Activated CD4-positive, alpha-beta T cell treated with anti-CD3 and anti-CD28 coated beads, Interleukin-2, amount 10 ng/mL, durations not matched to agents 7 days and 5 days (primary cell): Measurements from ENCODE around the gene NBR1. TPM values are rescaled to one million over a fixed set of nuclear protein-coding genes. Genes with fewer than 3 reads are reported as not detected.
"Not testable (repeated sequence)": the region's sequence is repeated elsewhere in the genome, so short reads cannot be mapped to it uniquely, and the experiment has no call there.

ENCODE experiments used
- CTCF ChIA-PET: fragments of 350-600 bp; sonication (Branson Sonifier 250); formaldehyde crosslinking; loops from one replicate; lab custom pipeline; 2021; ENCODE audit warnings: antibody characterized with exemption; lab: Charles Lee
- POLR2A ChIA-PET: fragments of 350-600 bp; sonication (Branson Sonifier 250); formaldehyde crosslinking; loops from one replicate; lab custom pipeline; 2021; ENCODE audit warnings: antibody characterized with exemption; lab: Charles Lee
- DNase-seq: peaks from one replicate; pipeline ENCODE4 v3.0.0-alpha.2; 2020
- H3K27ac Mint-ChIP-seq: one replicate; pipeline ENCODE4 v1.8.0; 2021; ENCODE audit warnings: mild to moderate bottlenecking, moderate library complexity, mixed read lengths
- H3K27me3 Mint-ChIP-seq: one replicate; pipeline ENCODE4 v1.8.0; 2021; ENCODE audit warnings: mixed read lengths
- H3K36me3 Mint-ChIP-seq: one replicate; pipeline ENCODE4 v1.8.0; 2021; ENCODE audit warnings: low read depth, mixed read lengths
- H3K4me1 Mint-ChIP-seq: one replicate; pipeline ENCODE4 v1.8.0; 2021; ENCODE audit warnings: mixed read lengths
- H3K4me3 Mint-ChIP-seq: one replicate; pipeline ENCODE4 v1.8.0; 2021; ENCODE audit warnings: mild to moderate bottlenecking, moderate library complexity, mixed read lengths
- H3K9me3 Mint-ChIP-seq: one replicate; pipeline ENCODE4 v1.8.0; 2021; ENCODE audit warnings: mixed read lengths
- total RNA-seq, 2 experiments: library from RNA; stranded (reverse); gene quantifications; one replicate each; pipeline ENCODE4 v1.2.3, GENCODE V29; 2021

The NBR1 gene
- total RNA-seq, 2 experiments from 2014 or later: 53.9 to 54.3 TPM

DNA sequence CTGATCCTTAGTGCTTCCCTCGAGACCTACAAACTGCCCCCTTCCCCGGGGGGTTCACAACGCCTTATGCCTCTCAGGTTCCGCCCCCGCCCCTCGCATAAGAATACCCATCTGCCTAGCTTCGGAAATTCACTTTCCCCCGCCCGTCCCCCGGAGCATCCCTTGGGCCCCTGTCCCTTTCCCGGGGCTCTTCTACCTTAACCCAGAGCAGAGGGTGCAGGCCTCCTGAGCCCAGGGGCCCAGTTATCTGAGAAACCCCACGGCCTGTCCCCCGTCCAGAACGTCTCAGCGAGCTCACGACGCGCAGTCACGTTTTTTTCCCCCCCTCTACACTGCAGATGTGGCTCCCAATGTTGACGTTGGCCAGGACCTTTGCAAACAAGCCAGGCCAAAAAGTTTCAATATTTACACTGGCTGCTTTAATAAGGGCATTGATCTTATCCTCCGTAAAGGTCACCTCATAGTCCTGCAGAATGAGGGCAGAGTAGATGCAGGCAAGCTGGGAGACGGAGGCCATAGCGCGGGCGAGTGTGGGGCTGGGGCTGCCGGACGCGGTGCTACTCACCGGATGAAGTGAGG lies 1.4 kb upstream of the NBR1 start:
- Mint-ChIP-seq H3K27me3 (no peaks in the 10 kb centered on the region), H3K27ac (no peak overlapping the region), H3K4me1 (peaks cover 30% of the 10 kb centered on the region), H3K4me3 (no peak overlapping the region), H3K36me3 (peaks cover 15% of the 10 kb centered on the region), H3K9me3 (no peaks in the 10 kb centered on the region)
- CTCF ChIA-PET: interaction anchor here (0.7 to 1.6 kb wide), 3 partner anchors 9 to 1280 kb away, joined by 3 to 5 read pairs (median 3); no protein-coding TSS in a partner anchor
- POLR2A ChIA-PET: interaction anchor here (0.7 to 1.0 kb wide), 2 partner anchors 13 to 44 kb away, joined by 3 to 5 read pairs; partner anchors contain the start of gene BRCA1
- DNase-seq: peak; percentile 12

DNA sequence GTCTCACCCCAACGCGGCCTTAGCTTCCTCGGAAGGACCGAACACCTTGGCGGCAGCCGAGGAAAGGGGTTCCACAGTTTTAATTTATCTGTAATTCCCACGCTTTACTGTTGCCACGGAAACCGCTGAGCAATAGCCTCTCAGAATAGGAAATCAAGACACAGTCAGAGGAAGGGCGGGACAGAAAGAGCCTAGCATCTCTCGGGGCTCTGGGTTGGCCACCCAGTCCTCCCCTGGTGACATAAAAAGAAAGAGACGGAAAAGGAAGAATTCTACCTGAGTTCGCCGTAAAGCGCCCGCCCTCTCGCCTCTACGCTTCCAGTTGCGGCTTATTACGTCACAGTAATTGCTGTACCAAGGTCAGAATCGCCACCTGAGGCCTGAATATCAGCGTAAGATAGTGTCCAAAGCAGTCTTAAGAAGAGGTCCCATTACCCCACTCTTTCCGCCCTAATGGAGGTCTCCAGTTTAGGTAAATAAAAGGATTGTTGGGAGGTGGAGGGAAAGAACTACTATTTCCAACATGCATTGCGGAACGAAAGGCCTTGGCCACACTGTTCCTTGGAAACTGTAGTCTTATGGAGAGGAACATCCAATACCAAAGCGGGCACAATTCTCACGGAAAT lies 761 bp upstream of the NBR1 start:
- CTCF ChIA-PET: interaction anchor here (0.7 to 1.6 kb wide), 3 partner anchors 9 to 1281 kb away, joined by 3 to 5 read pairs (median 3); no protein-coding TSS in a partner anchor
- Mint-ChIP-seq H3K27ac (no peak overlapping the region), H3K36me3 (peaks cover 17% of the 10 kb centered on the region), H3K4me3 (no peak overlapping the region), H3K4me1 (peaks cover 33% of the 10 kb centered on the region), H3K27me3 (no peaks in the 10 kb centered on the region), H3K9me3 (no peaks in the 10 kb centered on the region)
- POLR2A ChIA-PET: interaction anchor here (1.0 kb wide), 1 partner anchor 45 kb away, joined by 5 read pairs; the partner anchor contains the start of gene BRCA1
- peak; percentile 94 for DNase-seq

DNA sequence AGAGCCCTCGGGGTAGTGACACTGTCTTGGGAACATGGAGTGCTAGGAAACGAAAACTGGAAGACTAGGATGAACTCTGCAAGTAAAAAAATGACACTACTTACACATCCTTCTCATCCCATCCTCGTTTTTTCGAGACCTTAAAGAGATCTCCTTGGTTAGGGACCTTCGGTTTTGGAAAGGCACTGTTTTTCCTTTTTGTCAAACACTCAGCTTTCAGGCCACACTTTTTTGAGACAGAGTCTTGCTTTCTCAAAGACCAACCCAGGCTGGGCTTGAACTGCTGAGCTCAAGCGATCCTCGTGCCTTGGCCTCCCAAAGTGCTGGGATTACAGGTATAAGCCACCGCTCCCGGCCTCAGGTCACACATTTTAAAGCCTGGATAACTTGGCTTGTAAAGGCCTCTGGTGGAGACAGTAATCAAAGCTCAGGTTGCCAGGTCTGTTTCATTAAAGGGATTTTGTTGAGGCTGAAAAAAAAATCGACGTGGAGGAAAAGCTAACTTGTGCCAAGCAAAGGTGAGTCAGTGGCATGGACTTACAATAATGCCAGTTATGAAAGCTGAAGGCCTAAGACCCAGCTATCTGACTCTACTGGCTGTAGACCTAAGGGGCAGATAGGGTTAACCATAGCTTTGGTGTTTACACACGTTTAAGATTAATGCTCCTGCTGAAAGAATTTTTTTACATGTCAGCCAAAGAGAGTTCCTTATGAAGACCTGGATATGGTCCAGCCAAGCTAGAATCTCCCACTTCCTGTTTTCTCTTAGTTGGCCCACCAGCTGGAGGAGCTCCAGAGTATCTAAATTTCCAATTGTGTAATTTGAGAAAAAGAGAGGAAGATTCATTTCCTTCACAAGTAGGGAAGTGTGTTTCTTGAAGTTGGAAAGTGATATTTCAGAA lies 823 bp downstream of the NBR1 start:
- ChIA-PET CTCF (interaction anchor here (1.9 kb wide), 1 partner anchor 18 kb away, joined by 8 read pairs; no protein-coding TSS in a partner anchor), POLR2A (interaction anchor here (0.6 to 1.5 kb wide), 5 partner anchors 10 to 144 kb away, joined by 3 to 14 read pairs (median 3); no protein-coding TSS in a partner anchor)
- no peaks in the 10 kb centered on the region for H3K27me3 Mint-ChIP-seq
- DNase-seq: peak; percentile 7
- H3K36me3 Mint-ChIP-seq: peaks cover 30% of the 10 kb centered on the region
- H3K4me3 Mint-ChIP-seq: no peak overlapping the region
- peaks cover 43% of the 10 kb centered on the region for H3K4me1 Mint-ChIP-seq
- no peaks in the 10 kb centered on the region for H3K9me3 Mint-ChIP-seq
- H3K27ac Mint-ChIP-seq: no peak overlapping the region

DNA sequence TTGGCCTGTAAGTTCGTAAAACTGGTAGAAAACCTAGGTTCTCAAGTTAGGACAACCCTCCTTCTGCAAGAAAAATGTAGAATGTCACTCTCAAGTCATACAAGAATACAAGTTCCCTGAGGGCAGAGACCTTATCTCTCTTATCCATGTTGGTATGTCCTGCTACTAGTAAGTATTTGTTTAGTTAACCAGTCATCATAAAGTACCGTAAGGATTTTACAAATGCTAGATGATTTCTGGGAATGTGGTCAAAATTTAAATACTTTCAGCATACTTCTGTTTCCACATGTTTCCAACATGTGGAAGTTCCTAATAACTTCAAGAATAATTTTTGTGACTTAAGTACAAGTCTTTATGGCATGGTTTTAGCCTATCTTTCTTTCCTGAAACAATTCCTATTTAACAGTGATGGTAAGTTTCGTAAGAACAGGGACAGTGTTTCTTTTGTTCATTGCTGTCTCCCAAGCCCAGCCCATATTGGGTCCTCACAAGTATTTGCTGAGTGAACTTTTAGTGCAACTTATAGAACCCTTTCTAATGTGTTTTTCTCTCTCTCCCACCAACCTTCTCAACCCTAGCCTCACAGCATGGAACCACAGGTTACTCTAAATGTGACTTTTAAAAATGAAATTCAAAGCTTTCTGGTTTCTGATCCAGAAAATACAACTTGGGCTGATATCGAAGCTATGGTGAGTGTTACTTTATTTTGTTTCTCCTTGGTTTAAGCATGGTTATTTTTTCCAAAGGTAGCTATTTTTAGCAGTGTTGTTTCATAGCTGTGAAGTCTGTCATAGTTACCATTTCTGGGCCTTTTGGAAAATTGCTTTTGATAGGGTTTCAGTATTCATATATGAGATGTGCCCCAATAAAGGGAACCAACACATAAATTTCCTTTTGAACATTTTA lies 4.5 kb downstream of the NBR1 start:
- no peaks in the 10 kb centered on the region for H3K9me3 Mint-ChIP-seq
- H3K27me3 Mint-ChIP-seq: no peaks in the 10 kb centered on the region
- peak overlapping the region; percentile 84 for H3K27ac Mint-ChIP-seq
- DNase-seq: no peak
- H3K4me3 Mint-ChIP-seq: peak overlapping the region; percentile 25
- H3K4me1 Mint-ChIP-seq: peaks cover 44% of the 10 kb centered on the region
- ChIA-PET CTCF (interaction anchor here (0.6 kb wide), 1 partner anchor 21 kb away, joined by 3 read pairs; no protein-coding TSS in a partner anchor), POLR2A (no interaction called here)
- peaks cover 48% of the 10 kb centered on the region for H3K36me3 Mint-ChIP-seq

DNA sequence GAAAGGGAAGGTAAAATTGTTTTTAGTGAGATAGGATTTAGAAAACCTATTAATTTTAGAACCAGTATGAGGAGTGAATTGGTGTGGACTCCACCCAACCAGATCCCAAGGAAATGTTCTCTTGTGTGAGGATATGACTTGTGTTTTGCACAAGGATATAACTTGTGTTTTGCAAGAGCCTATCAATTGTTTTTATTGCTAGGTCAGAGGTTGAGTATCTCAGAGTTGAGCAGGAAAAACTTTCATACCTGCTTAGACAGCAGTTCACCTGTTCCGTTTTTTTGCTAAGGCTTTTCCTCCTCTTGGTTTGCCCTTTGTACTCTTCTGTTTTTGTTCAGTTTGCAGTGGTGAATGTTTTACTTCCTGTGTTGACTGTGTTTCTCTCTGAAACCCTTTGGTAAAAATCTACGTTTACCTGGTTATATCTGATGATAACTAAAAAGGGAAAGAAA lies 5.1 kb downstream of the NBR1 start:
- peaks cover 44% of the 10 kb centered on the region for H3K4me1 Mint-ChIP-seq
- H3K36me3 Mint-ChIP-seq: peaks cover 48% of the 10 kb centered on the region
- ChIA-PET POLR2A (no interaction called here), CTCF (no interaction called here)
- H3K27ac Mint-ChIP-seq: peak overlapping the region; percentile 84
- H3K4me3 Mint-ChIP-seq: peak overlapping the region; percentile 41
- no peak for DNase-seq
- H3K9me3 Mint-ChIP-seq: no peaks in the 10 kb centered on the region
- H3K27me3 Mint-ChIP-seq: no peaks in the 10 kb centered on the region

DNA sequence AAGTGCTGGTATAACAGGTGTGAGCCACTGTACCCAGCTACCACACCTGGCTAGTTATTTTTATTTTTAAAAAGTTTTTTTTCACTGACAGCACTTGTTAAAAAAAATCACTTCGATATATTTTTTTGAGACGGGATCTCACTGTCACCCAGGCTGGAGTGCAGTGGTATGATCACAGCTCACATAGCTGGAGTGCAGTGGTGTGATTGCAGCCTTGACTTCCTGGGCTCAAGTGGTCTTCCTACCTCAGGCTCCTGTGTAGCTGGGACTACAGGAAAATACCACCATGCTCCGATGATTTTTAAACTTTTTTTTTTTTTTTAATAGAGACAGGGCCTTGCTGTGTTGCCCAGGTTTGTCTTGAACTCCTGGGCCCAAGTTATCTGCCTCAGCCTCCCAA lies 12.9 kb downstream of the NBR1 start:
- CTCF ChIA-PET: interaction anchor here (0.6 to 3.1 kb wide), 2 partner anchors 27 to 118 kb away, joined by 3 to 7 read pairs; partner anchors contain the start of gene TMEM106A

DNA sequence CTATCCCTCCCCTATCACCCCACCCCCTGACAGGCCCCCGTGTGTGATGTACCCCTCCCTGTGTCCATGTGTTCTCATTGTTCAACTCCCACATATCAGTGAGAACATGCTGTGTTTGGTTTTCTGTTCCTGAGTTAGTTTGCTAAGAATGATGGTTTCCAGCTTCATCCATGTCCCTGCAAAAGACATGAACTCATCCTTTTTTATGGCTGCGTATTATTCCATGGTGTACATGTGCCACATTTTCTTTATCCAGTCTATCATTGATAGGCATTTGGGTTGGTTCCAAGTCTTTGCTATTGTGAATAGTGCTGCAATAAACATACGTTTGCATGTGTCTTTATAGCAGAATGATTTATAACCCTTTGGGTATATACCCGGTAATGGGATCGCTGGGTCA lies 15.6 kb downstream of the NBR1 start:
- POLR2A ChIA-PET, H3K27ac Mint-ChIP-seq, CTCF ChIA-PET, H3K27me3 Mint-ChIP-seq, H3K4me3 Mint-ChIP-seq, H3K4me1 Mint-ChIP-seq, H3K9me3 Mint-ChIP-seq, DNase-seq: not testable (repeated sequence)
- H3K36me3 Mint-ChIP-seq: peaks cover 47% of the 10 kb centered on the region

More for the DNA sequence above, 12.9 kb downstream of the NBR1 start:
- DNase-seq: no peak
- Mint-ChIP-seq H3K9me3 (no peaks in the 10 kb centered on the region), H3K27me3 (no peaks in the 10 kb centered on the region), H3K4me3 (no peak overlapping the region), H3K4me1 (no peaks in the 10 kb centered on the region), H3K36me3 (peaks cover 33% of the 10 kb centered on the region), H3K27ac (no peak overlapping the region)
- POLR2A ChIA-PET: no interaction called here

DNA sequence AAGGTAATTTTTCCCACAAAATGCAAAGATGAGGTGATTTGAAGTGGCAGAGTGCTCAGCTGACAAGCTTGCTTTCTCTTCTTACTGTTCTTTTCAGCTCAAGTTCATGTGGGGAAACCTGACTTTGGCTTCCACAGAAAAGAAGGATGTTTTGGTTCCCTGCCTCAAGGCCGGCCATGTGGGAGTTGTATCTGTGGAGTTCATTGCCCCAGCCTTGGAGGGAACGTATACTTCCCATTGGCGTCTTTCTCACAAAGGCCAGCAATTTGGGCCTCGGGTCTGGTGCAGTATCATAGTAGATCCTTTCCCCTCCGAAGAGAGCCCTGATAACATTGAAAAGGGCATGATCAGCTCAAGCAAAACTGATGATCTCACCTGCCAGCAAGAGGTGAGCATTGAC lies 22.2 kb downstream of the NBR1 start:
- H3K27ac Mint-ChIP-seq: no peak overlapping the region
- ChIA-PET POLR2A (no interaction called here), CTCF (interaction anchor here (0.6 to 1.6 kb wide), 3 partner anchors 23 to 122 kb away, joined by 3 to 4 read pairs (median 3); no protein-coding TSS in a partner anchor)
- H3K4me3 Mint-ChIP-seq: no peak overlapping the region
- H3K27me3 Mint-ChIP-seq: no peaks in the 10 kb centered on the region
- no peaks in the 10 kb centered on the region for H3K9me3 Mint-ChIP-seq
- H3K4me1 Mint-ChIP-seq: no peaks in the 10 kb centered on the region
- no peak for DNase-seq
- H3K36me3 Mint-ChIP-seq: peaks cover 60% of the 10 kb centered on the region

DNA sequence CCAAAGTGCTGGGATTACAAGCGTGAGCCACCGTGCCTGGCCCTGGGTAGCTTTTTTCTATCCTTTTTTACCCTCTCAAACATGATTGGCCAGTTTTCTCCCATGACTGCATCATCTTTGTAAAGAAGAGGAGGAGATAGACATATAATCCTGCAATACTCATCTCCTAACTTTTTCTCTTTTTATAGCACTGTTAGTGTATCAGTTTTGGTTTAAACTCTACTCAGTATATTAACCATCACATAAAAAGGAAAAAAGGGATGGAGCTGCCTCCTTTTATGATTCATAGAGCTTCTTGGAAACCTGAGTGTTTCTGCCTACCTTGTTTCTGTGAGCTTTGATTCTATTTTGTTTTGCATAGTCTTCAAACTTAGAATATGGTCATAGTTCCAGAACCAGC lies 28.6 kb downstream of the NBR1 start:
- POLR2A ChIA-PET: interaction anchor here (1.0 kb wide), 1 partner anchor 116 kb away, joined by 4 read pairs; no protein-coding TSS in a partner anchor
- peaks cover 43% of the 10 kb centered on the region for H3K36me3 Mint-ChIP-seq
- H3K4me3 Mint-ChIP-seq: no peak overlapping the region
- H3K9me3 Mint-ChIP-seq: no peaks in the 10 kb centered on the region
- no peak for DNase-seq
- no peaks in the 10 kb centered on the region for H3K4me1 Mint-ChIP-seq
- no peaks in the 10 kb centered on the region for H3K27me3 Mint-ChIP-seq
- CTCF ChIA-PET: interaction anchor here (1.0 to 1.7 kb wide), 2 partner anchors 13 to 169 kb away, joined by 4 to 11 read pairs; partner anchors contain the start of gene TMEM106A
- H3K27ac Mint-ChIP-seq: no peak overlapping the region

DNA sequence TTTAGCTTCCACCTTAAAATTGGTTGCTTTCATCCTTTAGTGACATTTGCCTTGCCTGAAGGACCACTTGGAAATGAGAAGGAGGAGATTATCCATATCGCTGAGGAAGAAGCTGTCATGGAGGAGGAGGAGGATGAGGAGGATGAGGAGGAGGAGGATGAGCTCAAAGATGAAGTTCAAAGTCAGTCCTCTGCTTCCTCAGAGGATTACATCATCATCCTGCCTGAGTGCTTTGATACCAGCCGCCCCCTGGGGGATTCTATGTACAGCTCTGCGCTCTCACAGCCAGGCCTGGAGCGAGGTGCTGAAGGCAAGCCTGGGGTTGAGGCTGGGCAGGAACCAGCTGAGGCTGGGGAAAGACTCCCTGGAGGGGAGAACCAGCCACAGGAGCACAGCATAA lies 29.1 kb downstream of the NBR1 start:
- Mint-ChIP-seq H3K36me3 (peaks cover 38% of the 10 kb centered on the region), H3K27ac (no peak overlapping the region), H3K4me3 (no peak overlapping the region), H3K27me3 (no peaks in the 10 kb centered on the region), H3K9me3 (no peaks in the 10 kb centered on the region), H3K4me1 (no peaks in the 10 kb centered on the region)
- POLR2A ChIA-PET: interaction anchor here (1.0 kb wide), 1 partner anchor 115 kb away, joined by 4 read pairs; no protein-coding TSS in a partner anchor
- no peak for DNase-seq
- CTCF ChIA-PET: interaction anchor here (1.7 kb wide), 1 partner anchor 13 kb away, joined by 11 read pairs; the partner anchor contains the start of gene TMEM106A

DNA sequence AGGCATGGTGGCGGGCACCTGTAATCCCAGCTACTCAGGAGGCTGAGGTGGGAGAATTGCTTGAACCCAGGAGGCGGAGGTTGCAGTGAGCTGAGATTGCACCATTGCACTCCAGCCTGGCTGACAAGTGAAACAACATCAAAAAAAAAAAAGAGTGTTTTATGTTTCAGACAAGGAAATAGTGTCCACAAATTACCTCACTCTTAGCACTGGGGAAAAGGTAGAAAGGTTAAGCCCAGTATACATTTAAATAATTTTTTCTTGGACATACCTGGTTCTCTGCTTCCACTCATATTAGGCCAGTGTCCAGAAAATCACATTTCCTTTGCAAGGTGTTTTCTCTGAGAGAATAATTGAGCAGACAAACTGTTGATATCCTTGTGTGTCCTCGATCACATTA lies 32.0 kb downstream of the NBR1 start:
- H3K36me3 Mint-ChIP-seq: peaks cover 36% of the 10 kb centered on the region
- H3K27ac Mint-ChIP-seq, H3K4me1 Mint-ChIP-seq, H3K27me3 Mint-ChIP-seq, POLR2A ChIA-PET, H3K4me3 Mint-ChIP-seq, H3K9me3 Mint-ChIP-seq, DNase-seq: not testable (repeated sequence)
- CTCF ChIA-PET: interaction anchor here (1.0 to 1.1 kb wide), 2 partner anchors 9 to 11 kb away, joined by 3 to 4 read pairs; no protein-coding TSS in a partner anchor
